ENCODE measurements around the gene SMIM10. TPM values are rescaled to one million over a fixed set of nuclear protein-coding genes. Genes with fewer than 3 reads are reported as not detected.
"Not testable (repeated sequence)": the region's sequence is repeated elsewhere in the genome, so short reads cannot be mapped to it uniquely, and the experiment has no call there.

Gene SMIM10
- total and polyA plus RNA-seq, 2 of the 4 experiments (the other 2 are of a cell fraction): 2.3 to 6.0 TPM

- H2BK5ac ChIP-seq (ENCODE audit: low read depth, low read length, poor library complexity, severe bottlenecking); H3K4me1 ChIP-seq (ENCODE audit: control insufficient read depth, insufficient read depth, low read length); H4K5ac ChIP-seq (ENCODE audit: low read depth, low read length); H3K27me3 ChIP-seq (ENCODE audit: control insufficient read depth, insufficient read depth, low read length); H3K4me3 ChIP-seq (ENCODE audit: insufficient read depth, low read depth, low read length); ATAC-seq (ENCODE audit: low read depth); H3K18ac ChIP-seq (ENCODE audit: low read depth, low read length); H3K9ac ChIP-seq (ENCODE audit: low read depth, low read length); H3K4ac ChIP-seq (ENCODE audit: low read depth, low read length); H3K23ac ChIP-seq (ENCODE audit: low read depth, low read length); H2AFZ ChIP-seq (replicated peaks; ENCODE audit: low read length, poor library complexity); H3K14ac ChIP-seq (replicated peaks; ENCODE audit: low read depth, low read length); H3K79me1 ChIP-seq (ENCODE audit: low read depth in 1 of 2, low read length in 2 of 2); H3K9me3 ChIP-seq (ENCODE audit: control insufficient read depth, insufficient read depth, low read length); DNase-seq; H2AK9ac ChIP-seq (replicated peaks; ENCODE audit: low read depth, low read length, poor library complexity); H2AK5ac ChIP-seq (ENCODE audit: low read depth, low read length); POLR2A ChIA-PET (ENCODE audit: unreplicated experiment); H4K91ac ChIP-seq (ENCODE audit: insufficient read depth, low read depth, low read length); H4K20me1 ChIP-seq (ENCODE audit: insufficient read depth, low read length); intact Hi-C loops (cut with micrococcal nuclease); CTCF ChIA-PET; H2BK120ac ChIP-seq (ENCODE audit: low read depth, low read length); dilution Hi-C loops (cut with HindIII; ENCODE audit: low sequenced_read_pairs, unreplicated experiment); H3K27ac ChIP-seq (ENCODE audit: insufficient read depth, low read length); BruUV-seq (replicated peaks); H2BK20ac ChIP-seq (ENCODE audit: low read depth, low read length); H3K36me3 ChIP-seq (ENCODE audit: control insufficient read depth, insufficient read depth, low read length); H2BK15ac ChIP-seq (ENCODE audit: low read depth, low read length); H3K9me1 ChIP-seq (ENCODE audit: insufficient read depth, low read length); H4K8ac ChIP-seq (ENCODE audit: low read depth in 2 of 2, low read length in 2 of 2); H3K56ac ChIP-seq (ENCODE audit: extremely low read depth, insufficient read depth, low read length); H3K4me2 ChIP-seq (ENCODE audit: low read depth, low read length): not testable (repeated sequence)
- no CpG with 5 or more reads among the region's 8 CpGs for WGBS, 2 experiments (ENCODE audit: extremely low coverage in 2 of 2, insufficient read length in 1 of 2)
- in situ Hi-C loops (cut with MboI; ENCODE audit: low sequenced_read_pairs): loop anchor here (25.0 kb wide), 1 partner anchor 558 kb away; the partner anchor contains the start of gene HPRT1
Measured at GRCh38 chrX:135019890-135020289, 29.1 kb downstream of the SMIM10 start.

- dilution Hi-C loops (cut with HindIII; ENCODE audit: low sequenced_read_pairs, unreplicated experiment); H2BK20ac ChIP-seq (ENCODE audit: low read depth, low read length); H3K56ac ChIP-seq (ENCODE audit: extremely low read depth, insufficient read depth, low read length); H2AK5ac ChIP-seq (ENCODE audit: low read depth, low read length); H3K9ac ChIP-seq (ENCODE audit: low read depth, low read length); POLR2A ChIA-PET (ENCODE audit: unreplicated experiment); H4K8ac ChIP-seq (ENCODE audit: low read depth in 2 of 2, low read length in 2 of 2); H4K20me1 ChIP-seq (ENCODE audit: insufficient read depth, low read length); H3K27me3 ChIP-seq (ENCODE audit: control insufficient read depth, insufficient read depth, low read length); H3K4me1 ChIP-seq (ENCODE audit: control insufficient read depth, insufficient read depth, low read length); H3K18ac ChIP-seq (ENCODE audit: low read depth, low read length); H3K23ac ChIP-seq (ENCODE audit: low read depth, low read length); ATAC-seq (ENCODE audit: low read depth); BruUV-seq (replicated peaks); H3K14ac ChIP-seq (replicated peaks; ENCODE audit: low read depth, low read length); H3K4me3 ChIP-seq (ENCODE audit: insufficient read depth, low read depth, low read length); intact Hi-C loops (cut with micrococcal nuclease); H2BK120ac ChIP-seq (ENCODE audit: low read depth, low read length); H2AFZ ChIP-seq (replicated peaks; ENCODE audit: low read length, poor library complexity); DNase-seq; H3K9me1 ChIP-seq (ENCODE audit: insufficient read depth, low read length); H2AK9ac ChIP-seq (replicated peaks; ENCODE audit: low read depth, low read length, poor library complexity); H3K79me1 ChIP-seq (ENCODE audit: low read depth in 1 of 2, low read length in 2 of 2); H3K36me3 ChIP-seq (ENCODE audit: control insufficient read depth, insufficient read depth, low read length); H2BK15ac ChIP-seq (ENCODE audit: low read depth, low read length); H3K27ac ChIP-seq (ENCODE audit: insufficient read depth, low read length); H2BK5ac ChIP-seq (ENCODE audit: low read depth, low read length, poor library complexity, severe bottlenecking); H3K9me3 ChIP-seq (ENCODE audit: control insufficient read depth, insufficient read depth, low read length); H4K91ac ChIP-seq (ENCODE audit: insufficient read depth, low read depth, low read length); CTCF ChIA-PET; H4K5ac ChIP-seq (ENCODE audit: low read depth, low read length); H3K4ac ChIP-seq (ENCODE audit: low read depth, low read length); H3K4me2 ChIP-seq (ENCODE audit: low read depth, low read length): not testable (repeated sequence)
- in situ Hi-C loops (cut with MboI; ENCODE audit: low sequenced_read_pairs): loop anchor here (25.0 kb wide), 1 partner anchor 561 kb away; the partner anchor contains the start of gene HPRT1
- no CpG with 5 or more reads among the region's 6 CpGs for WGBS, 2 experiments (ENCODE audit: extremely low coverage in 2 of 2, insufficient read length in 1 of 2)
Measured at GRCh38 chrX:135023791-135024190, 33.0 kb downstream of the SMIM10 start.

Data from IMR-90 (cell line).